ENCODE data around the gene DFFB.

Gene DFFB

GRCh38 chr1:3879099-3879498 is 21.8 kb downstream of the DFFB start:
- no peak for DNase-seq

- no peak for DNase-seq
These were observed 22.6 kb downstream of the DFFB start for GRCh38 chr1:3879787-3880428.

DNA sequence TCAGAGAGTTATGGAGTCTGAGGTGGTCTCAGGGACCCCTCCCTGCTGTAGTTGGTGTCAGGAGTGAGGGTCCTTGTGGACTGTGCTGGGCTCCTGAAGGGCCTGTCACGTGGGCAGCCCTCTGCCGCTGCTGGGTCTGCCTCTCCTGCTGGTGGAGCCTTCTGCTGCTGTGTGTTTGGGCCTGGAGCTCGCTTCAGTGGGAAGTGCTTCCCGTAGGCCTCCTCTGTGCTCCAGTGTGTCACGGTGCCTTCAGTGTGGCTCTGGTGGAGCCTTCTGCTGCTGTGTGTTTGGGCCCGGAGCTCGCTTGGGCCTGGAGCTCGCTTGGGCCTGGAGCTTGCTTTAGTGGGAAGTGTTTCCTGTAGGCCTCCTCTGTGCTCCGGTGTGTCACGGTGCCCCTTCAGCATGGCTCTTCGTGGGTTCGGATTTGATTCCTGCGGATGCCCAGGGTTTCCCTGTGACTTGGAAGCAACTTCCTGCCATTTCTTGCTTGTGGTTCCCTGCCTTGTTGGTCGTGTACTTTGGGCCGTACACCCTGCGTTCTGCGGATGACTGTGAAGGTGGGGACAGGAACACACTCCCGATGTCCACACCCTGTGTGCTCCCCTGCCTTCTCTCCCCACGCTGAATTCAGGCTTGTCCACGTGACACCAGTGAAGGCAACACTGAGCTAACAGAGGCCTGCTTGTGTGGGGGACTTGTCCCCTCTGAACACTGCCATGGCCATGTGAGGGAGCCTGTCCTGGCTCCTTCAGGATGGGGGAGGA is 23.3 kb downstream of the DFFB start:
- no peak for DNase-seq

GRCh38 chr1:3881193-3881480 is 23.9 kb downstream of the DFFB start:
- DNase-seq, result no peak

DNA sequence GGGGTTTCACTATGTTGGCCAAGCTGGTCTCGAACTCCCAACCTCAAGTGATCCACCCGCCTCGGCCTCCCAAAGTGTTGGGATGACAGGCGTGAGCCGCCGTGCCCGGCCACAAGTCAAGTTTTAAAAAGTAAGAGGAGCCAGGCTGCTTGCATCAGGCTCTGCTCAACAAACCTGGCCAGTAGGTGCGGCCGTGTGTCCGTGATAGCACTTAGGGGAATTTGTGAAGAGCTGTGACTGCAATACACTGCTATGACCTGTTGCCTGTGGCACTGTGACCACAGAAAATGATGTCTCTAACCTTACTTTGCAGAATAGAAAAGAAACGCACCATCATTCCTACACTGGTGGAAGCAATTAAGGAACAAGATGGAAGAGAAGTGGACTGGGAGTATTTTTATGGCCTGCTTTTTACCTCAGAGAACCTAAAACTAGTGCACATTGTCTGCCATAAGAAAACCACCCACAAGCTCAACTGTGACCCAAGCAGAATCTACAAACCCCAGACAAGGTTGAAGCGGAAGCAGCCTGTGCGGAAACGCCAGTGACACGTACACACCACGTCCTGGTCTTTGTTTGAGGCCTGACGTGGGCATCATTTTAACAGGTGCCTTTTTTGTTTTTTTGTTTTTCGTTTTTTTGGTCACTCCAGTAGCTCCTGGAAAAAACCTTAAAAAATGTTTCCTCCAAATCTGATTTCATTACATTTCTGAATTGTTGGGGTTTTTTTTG is 26.1 kb downstream of the DFFB start:
- no peak for DNase-seq

- DNase-seq, result no peak
These were observed 27.7 kb downstream of the DFFB start for GRCh38 chr1:3884966-3885365.

- no peak for DNase-seq
These were observed 28.3 kb downstream of the DFFB start for GRCh38 chr1:3885611-3886010.

DNA sequence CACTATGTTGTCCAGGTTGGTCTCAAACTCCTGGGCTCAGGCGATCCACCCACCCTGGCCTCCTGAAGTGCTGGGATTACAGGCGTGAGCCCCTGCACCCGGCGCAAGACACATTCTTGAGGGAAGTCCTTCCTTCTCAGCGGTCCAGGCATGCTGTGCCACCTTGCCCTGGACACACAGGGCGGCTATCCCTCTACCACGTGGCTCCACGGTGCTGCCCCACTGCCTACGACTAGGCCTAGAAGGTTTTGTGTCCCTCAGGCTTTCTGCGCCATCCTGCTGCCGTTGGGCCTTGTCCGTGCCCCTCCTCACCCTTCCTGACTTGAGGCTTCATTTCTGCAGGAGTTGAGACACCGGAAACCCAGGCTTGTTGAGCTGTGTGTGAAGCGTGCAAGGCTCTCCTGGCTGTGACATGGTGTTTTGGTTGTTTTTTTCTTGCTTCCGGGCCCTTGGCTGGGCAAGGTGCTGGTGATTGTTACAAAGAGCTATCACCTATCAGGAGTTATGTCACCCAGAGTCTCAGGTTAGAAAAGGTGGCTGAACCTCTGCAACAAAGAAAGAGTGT is 28.9 kb downstream of the DFFB start:
- no peak for DNase-seq

DNA sequence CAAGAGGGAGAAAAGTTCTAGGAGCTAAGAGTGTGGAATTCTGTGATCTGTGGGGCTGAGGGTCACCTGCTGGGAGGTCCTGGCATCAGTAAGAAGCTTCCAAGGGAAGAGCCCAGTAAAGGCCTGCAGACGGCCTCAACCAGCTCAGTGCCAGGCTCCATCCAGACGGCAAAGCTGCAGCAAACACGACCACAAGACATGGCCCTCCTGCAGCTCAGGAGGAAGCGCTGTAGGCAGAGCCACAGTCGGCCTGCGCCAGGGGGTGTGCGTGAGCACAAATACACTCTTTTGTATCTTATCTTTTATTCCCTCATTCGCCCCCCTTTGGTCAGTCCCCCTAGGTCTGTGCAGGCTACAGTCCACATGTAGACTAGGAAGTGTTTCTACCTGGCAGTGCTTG is 29.4 kb downstream of the DFFB start:
- no peak for DNase-seq

DNA sequence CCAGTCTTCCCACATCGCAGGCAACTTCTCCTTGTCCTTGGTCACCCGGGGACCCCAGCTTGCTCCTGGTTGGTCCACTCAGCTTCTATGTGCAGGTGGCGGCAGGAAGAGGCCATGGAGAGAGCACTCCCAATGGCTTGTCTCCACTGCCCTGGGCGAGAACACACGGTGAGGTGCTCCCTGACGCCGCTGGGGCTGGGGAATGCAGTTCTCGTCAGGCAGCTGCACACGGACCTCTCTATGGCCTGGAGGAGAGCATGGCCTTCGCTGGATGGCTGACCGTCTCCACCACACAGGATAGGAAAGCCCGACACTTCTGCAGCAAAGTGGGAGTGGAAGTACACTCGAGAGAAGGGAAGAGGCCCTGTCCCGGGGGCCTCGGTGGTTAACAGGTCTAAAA is 31.0 kb downstream of the DFFB start:
- DNase-seq, result no peak

GRCh38 chr1:3889936-3890335 is 32.7 kb downstream of the DFFB start:
- DNase-seq, result no peak

DNA sequence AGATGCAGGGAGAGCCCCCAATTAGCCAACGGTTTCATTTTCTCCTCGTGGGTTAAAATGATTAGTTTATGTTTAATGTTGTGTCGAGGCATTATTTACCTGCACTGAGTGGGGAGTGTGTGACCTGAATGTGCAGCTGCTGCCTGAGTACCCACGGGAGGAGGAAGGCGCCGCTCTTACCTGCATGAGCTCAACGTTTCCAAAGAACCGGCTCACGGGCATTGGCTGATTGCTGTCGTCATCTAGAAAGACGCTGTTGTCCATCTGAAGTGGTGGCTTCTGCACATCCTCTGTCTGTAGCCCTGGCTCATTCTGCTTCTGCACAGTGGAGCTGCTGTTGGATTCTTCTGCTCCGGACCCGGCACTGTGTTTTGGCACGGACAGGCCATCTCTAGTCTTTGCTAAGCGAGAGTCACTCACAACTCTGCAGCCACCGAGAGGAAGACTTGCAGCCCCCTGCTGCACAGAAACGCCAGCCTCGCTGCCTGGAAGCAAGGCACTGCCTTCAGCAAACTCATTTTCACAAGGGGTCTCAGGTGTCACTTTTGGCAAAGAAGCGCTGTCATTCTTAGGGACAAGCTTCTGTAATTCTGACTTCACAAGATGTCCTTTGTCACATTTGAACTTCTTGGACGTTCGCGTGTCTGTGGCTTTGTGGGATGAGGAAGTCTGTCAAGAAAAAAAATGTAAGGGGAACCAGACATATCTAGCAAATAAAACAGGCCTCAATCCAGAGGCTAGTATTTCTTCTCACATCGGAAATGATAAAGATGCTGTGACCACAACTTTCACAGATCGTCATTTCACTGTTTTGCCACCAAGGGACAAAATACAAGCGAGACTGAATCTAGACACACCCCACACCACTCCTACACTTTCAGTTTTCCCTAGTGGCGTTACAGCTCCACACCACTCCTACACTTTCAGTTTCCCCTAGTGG is 33.4 kb downstream of the DFFB start:
- DNase-seq, result no peak

- DNase-seq, result no peak
These were observed 34.1 kb downstream of the DFFB start for GRCh38 chr1:3891329-3891865.

DNA sequence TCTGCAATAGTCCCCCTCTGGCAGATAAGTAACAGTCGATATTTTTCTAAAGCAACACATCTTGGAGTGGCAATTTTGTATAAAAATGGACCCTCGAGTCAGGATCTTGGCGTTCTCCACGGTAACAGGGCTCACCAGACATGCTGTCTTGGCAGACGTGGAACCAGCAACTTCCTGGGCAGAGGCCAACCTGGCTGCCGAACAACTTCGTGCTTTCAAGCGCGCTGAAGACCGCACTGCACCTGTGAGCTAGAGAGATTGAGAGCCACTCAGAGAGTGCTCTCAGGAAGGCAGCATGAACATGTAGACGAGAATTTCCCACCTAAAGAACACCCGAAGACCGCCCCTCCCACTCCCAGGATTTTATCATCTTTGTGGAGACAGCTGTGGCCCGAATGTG is 35.5 kb downstream of the DFFB start:
- no peak for DNase-seq

DNA sequence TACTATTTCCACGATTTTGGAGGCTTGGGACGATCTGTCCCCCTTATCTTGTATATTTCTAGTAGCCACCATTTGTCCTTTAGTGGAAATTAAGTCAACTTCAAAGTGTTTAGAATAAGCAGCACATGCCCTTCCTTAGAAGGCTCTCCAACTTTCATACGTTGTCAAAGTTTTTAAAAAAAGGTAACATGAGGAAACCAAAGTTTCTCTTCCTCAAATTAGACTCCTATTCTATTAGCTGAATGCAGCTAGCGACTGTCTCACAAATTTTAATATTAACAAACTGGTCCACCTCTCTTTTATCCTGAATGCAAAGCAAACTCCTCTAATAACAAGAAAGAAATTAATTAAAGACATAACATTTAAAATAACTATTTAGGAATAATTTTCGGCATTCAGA is 35.9 kb downstream of the DFFB start:
- DNase-seq, result no peak

DNA sequence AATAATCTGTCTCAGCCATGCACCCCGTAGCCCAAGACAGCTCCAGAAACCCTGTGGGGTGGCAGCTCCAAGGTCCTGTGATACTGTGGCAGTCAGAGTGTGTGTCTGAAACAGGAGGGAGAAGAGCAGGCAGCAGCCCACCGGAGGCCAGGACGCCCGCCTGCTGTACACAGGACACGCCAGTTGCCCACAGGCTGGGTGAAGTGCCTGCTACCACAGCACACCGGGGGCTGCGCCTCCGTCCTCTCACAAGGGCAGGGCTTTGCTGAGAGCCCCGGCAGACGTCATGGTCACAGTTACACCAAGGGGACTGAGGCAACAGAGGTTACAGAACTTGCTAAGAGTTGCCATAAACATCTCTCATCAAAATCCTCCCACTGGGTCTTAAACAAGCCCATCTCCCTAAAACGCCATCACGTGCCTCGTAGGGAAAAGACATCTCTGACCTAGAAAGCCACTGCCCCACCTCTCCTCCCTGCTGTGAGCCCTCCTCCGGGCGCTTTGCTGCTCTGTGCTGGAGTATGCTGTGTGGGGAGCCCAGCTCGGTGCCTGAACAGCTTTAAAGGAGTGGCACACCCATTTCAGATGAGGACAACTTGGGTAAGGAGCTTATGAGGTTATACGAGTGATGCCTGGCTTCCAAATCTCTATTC is 37.5 kb downstream of the DFFB start:
- no peak for DNase-seq

DNA sequence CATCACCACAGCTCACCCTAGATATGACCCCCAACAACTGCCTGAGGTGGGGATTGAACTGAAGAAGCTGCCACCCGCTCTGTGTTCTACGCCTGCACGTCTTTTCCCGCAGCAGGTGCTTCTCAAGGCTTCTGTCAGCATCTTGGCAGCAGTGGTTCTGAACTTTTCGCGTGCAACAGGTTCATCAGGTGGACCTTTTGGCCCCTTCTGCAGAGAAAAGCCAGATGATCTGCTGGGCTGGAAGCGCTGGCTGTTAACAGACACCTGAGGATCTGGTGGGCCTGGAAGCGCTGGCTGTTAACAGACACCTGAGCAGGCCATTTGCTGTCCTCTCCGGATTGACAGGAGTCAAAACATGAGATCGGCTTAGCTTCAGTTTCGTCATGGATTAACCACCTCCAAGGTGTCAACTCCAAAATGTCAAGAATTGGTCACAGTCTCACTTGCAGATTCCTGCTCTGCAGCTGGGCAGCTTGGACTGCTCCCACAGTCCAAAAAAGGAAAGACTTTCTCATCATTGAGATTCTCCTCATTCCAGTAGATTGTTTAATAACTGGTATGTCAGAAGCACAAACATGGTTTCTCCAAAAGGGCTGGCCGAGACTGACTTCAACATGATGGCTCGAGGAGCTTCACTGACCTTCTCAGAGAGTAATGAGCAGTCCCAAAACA is 38.1 kb downstream of the DFFB start:
- DNase-seq, result no peak

DNA sequence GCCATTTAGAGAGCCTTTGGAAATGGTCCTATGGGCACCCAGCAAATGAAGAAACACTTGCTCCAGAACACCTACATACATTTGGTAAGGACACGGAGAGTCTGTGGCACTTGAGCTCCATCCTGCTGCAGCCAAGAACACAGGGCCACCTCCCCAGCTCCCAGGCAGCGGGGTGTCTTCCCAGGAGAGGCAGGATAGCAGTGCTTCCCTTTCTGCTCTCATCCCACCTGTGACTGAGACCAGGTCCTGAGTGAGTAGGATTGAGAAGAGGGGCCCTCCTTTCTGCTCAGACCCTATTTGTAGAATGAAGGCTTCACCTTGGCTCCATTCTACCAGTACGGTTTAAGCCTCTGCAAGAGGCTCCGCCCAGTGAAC is 38.7 kb downstream of the DFFB start:
- no peak for DNase-seq

DNA sequence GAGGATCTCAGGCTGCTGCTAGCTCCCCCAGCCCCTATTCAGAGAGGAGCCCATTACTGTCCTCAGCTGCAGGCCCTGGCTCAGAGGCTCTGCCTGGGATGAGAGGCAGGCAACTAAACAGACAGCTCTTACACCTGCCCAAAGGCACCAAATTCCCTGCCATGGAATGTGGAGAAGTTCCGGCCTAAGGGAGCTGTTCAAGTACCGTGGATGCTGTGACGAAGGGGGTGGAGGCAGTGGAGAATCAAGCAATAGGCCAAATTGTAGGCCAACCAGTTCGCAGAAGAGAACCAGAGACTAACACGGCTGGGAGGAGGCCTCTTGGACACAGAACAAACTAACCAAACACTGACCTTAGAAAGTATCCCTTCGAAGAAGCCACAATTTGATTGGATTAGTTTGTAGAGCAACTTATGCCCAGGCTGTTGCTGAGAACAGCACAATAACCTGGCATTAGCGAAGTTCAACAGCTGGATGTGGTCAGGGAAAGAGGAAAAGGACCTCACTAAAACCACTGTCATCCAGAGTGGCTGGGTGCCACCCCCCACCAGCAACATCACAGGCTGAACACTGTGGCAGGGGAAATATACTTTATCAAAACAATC is 39.2 kb downstream of the DFFB start:
- DNase-seq, result no peak

GRCh38 chr1:3898475-3898735 is 41.1 kb downstream of the DFFB start:
- no peak for DNase-seq

DNA sequence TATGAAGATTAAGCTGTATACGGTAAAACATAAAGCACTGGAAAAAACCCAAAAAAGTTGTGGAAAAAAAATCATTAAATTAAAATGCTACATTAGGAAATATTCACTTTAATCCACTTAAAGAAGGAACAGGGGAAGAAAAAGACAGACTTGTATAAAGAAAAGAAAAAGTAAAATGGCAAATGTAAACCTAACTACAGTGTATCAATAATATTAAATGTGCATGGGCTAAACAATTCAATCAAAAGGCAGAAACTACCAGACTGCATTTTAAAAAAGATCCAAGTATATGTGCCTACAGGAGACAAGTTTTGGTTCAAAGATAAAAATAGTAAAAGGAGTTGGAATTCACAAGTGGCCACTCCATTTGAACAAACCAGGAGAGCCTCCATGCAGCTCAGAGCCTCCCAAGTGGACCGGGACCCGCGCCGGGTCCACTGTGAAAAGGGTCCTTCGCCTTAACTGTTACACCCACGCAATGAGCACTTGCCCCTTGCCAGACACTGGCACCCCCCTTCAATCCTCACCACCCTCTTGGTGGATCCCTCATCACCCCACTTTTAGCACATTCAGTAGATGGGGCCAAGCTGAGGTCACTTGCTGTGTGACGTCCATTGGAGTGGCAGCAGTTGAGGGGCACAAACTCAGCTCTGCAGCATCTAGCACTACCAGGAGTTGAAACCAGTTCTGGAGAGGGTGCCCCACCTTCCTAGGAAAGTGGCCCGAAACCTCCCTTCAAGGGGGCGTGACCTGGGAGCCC is 41.9 kb downstream of the DFFB start:
- DNase-seq, result no peak

All from SIG-M5 (cell line).